ENCODE results near the gene RPL41.

DNA sequence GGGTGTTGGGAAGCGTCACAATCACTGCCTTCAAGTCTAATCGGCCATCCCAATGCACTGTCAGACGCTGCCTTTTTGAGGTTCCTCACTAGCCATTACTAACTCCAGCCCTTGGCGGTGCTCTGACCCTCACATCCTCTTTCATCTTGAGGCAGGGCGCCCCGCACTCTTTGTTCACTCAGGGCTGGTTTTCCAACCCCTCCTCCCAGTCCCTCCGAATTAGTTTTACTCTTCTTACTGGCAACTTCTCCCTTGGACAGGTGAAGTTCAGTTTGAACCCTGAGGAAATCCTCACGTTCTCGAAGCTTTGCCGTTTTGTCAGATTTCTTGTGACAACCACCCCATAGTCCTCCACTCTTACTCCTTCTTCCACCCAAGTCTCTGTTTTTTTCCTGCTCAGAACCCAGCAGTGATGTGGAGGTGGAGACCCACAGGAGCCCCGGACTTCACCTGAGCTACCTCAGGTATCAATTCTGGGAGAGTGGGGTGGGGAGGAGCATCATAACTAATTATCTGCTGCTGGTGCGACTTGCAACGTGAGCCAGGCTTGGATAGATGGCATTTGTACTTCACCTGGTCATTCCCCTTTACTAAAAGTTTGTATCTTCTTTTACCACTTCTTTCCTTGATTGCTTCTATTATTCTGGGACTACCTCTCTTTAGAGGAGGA lies 2.4 kb downstream of the RPL41 start:
- TF ChIP-seq CEBPB (IDR thresholded peaks at IDR 0.05; ENCODE audit: borderline replicate concordance in 1 of 2, low read depth in 2 of 2, low read length in 2 of 2) (no peak), SIN3A (IDR thresholded peaks at IDR 0.05; ENCODE audit: low read depth, low read length) (no peak), EP300 (IDR thresholded peaks at IDR 0.05; ENCODE audit: borderline replicate concordance in 1 of 2, control insufficient read depth in 1 of 2, low read depth in 2 of 2, low read length in 2 of 2) (no peak), POLR2A (IDR thresholded peaks at IDR 0.05; ENCODE audit: low read depth, low read length) (no peak), POLR2AphosphoS5 (IDR thresholded peaks at IDR 0.05; ENCODE audit: low read length) (no peak), PML (IDR thresholded peaks at IDR 0.05; ENCODE audit: low read length) (no peak), BHLHE40 (IDR thresholded peaks at IDR 0.05; ENCODE audit: borderline replicate concordance in 1 of 2, low read depth in 2 of 2, low read length in 1 of 2) (no peak), SP1 (IDR thresholded peaks at IDR 0.05; ENCODE audit: low read depth, low read length) (no peak), YY1 (IDR thresholded peaks at IDR 0.05; ENCODE audit: low read depth, low read length) (no peak)
- TF ChIP-seq, protein P1, sequence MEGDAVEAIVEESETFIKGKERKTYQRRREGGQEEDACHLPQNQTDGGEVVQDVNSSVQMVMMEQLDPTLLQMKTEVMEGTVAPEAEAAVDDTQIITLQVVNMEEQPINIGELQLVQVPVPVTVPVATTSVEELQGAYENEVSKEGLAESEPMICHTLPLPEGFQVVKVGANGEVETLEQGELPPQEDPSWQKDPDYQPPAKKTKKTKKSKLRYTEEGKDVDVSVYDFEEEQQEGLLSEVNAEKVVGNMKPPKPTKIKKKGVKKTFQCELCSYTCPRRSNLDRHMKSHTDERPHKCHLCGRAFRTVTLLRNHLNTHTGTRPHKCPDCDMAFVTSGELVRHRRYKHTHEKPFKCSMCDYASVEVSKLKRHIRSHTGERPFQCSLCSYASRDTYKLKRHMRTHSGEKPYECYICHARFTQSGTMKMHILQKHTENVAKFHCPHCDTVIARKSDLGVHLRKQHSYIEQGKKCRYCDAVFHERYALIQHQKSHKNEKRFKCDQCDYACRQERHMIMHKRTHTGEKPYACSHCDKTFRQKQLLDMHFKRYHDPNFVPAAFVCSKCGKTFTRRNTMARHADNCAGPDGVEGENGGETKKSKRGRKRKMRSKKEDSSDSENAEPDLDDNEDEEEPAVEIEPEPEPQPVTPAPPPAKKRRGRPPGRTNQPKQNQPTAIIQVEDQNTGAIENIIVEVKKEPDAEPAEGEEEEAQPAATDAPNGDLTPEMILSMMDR (IDR thresholded peaks at IDR 0.05 in 2 of 3, conservative IDR thresholded peaks at IDR 0.05 in 1 of 3; ENCODE audit: control insufficient read depth in 2 of 3, extremely low read depth in 1 of 3, insufficient read depth in 1 of 3, low read depth in 3 of 3, low read length in 3 of 3) = no peak
- TF ChIP-seq, protein P2, sequence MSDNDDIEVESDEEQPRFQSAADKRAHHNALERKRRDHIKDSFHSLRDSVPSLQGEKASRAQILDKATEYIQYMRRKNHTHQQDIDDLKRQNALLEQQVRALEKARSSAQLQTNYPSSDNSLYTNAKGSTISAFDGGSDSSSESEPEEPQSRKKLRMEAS (IDR thresholded peaks at IDR 0.05; ENCODE audit: low read depth, low read length) = no peak
